NCI-H526 (cell line): ENCODE data around the gene CTDNEP1.
"Not testable (repeated sequence)": the region's sequence is repeated elsewhere in the genome, so short reads cannot be mapped to it uniquely, and the experiment has no call there.

Source experiments
- DNase-seq, 2 experiments: peaks; one replicate each; lab custom pipeline; 2025; lab: John Stamatoyannopoulos, UW

Gene CTDNEP1

DNA sequence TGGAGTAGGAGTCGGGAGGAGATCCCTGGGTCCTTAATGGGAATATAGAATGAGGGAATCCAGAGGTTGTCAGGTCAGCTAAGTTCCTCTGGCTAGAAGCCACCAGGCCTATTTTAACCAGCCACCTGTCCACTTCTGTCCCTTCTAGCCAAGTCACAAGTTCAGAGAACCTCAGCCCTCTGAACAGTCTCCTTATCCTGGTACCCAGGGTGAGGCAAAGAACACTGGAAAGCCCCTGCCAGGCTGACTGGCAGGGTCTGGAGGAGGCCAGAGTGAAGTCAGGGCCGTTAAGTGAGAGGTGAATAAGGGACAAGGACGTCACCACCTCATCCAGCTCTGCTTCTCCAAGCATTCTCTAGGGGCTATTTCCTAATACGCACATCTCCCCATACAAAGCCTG lies 2.7 kb downstream of the CTDNEP1 start:
- DNase-seq = no peak

DNA sequence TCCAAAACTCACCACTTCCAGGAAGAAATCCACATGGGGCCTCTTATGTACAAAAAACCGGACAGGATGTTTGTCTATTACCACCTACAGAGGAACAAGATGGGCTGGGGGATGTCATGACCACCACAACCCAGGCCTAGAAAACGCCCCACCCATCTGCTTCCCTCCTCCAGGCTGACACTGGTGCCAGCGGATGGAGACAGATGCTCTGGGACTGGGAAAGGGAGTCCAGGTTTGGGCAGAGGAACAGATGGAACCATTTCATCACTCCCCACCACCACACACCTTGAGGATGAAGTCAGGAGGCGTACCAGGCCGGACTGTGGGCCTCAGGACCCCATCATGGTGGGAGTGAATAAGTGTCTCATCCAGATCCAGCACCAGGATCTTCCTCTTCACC lies 4.8 kb downstream of the CTDNEP1 start:
- DNase-seq = no peak

DNA sequence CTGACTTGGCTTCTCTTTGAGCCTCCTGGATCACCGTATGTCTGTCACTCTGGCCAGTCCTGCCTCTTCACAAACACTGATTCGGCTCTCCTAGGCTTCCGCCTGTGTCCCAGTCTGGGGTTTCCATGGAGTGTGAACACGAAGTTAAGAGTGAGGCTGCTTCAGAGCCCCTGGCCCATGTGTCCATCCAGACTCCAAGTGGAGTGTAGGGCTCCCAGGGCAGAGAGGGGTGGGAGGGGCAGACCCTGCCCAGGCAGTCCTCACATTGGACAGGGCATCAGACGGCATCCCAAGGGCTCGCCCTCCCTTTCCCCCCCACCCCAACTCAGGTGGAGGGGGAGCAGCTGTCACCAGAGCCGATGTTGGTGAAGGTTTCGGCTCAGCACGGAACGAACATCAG lies 7.7 kb downstream of the CTDNEP1 start:
- DNase-seq = not testable (repeated sequence)

DNA sequence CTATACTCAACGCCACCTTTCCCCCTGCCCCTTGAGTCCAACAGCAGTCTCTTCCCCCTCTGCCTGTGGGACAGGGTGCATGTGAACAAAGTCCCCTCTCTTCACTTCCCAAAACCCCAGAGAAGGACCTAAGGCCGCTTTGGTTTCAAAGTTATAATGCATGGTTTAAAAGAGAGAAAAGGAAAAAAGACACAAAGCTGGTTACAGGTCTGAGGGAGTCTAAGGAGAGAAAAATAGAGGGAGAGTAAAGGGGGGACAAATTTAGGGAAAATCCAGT lies 8.1 kb downstream of the CTDNEP1 start:
- DNase-seq = no peak

DNA sequence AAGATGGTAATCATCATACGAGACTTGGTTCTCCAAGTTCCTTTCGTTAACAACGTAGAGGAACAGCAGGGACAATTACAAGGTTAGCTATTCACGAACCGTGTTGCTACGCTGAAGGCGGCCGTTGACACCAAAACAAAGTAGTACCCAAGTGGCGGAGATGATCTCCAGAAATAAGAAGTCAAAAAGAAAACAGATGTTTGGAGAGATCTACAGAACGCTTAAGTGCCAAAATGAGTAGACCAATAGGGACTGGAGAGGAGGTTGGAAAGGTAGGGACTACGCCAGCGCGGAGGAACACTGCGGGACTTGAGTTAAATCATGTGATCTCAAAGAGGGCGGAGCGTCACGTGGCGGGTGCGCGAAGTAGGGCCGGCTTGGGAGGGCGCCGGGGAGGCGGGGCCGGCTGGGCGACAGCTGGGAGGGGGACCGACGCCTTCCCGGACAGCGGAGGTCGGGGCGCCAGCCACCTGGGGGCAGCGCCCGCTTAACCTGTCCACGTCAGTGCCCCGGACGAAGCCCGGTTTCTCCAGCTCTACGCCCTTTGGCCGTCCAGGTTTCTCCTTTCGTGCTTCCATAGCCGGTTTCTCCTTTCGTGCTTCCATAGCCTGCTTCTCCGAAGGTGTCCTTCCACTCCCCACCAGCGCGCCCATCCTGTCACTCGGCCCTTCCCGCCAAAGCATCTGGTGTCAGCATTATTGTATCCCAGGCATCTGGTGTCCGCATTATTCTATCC lies 8.6 kb downstream of the CTDNEP1 start:
- DNase-seq = peak; percentile 79 to 93

DNA sequence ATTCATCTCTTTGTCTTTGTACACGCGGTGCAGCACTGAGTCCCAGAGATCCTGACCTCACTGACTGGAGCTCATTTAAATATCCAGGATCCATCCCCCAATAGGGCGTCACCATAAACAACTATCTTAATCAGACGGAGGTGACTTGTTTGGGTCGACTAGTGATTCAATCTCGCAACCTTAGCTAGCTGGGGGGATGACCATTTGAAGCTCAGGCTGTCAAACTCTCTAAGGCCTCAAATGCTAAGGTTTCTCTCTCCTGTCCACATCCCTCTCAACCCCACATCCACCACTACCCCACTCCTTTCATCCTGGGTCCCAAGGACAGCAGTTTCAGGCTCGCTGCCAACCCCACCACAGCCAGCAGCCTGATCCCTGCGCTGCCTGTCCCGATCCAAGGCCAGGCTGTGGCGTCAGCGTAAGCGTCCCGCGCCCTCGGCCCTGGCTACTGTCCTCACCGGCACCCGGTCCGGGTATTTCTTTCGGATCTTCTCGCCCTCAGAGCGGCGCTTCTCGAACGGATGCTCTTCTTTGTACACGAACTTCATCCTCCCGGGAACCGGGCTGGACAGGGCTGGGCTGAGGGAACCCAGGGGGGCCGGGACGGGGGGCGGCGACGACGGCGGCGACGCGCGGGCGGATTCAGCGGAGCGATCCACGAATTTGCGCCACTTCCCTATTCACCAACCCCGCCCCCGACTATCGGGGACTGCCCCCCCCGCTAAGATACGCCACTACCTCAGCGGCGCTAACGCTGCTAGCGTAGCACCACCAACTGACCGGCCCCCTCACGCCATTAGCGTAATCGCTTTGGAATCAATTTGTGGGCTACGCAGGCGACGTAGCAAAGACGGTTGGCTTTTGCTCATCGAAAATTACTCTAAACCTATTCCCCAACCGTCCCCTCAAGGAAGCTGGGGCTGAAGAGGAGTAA lies 9.5 kb downstream of the CTDNEP1 start, which contains the start of gene GABARAP:
GABARAP (minus strand) TSS at position 667 of the 934 bp plus-strand sequence; CDS start at position 548, 119 bp downstream.
- DNase-seq = peak; percentile 74 to 89

DNA sequence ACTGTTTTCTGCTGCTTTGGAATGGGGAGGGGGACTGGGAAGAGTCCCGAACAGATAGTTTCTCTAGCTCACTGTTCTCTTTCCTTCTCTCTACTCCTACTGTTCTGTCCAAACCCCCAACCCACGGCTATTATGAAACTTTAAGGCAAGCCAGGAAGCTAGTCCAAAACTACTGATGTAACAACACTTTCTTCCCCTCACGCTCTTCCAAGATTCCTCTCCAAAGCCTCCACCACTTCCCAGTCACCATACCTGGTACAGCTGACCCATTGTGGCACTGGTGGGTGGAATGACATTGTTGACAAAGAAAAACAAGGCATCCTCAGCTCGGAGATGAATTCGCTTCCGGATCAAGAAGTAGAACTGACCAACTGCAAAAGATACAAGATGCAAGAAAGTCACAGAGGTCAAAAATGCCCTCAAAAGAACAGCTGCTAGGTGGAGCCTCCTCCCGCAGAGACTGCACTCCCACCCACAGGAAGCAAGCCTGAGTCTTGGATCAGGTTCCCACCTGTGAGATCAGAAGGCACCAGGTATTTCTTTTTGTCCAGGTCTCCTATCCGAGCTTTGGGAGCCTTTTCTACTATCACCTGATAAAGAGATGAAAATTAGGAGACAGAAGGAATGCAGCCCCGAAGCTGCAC lies 10.3 kb downstream of the CTDNEP1 start:
- no peak for DNase-seq

DNA sequence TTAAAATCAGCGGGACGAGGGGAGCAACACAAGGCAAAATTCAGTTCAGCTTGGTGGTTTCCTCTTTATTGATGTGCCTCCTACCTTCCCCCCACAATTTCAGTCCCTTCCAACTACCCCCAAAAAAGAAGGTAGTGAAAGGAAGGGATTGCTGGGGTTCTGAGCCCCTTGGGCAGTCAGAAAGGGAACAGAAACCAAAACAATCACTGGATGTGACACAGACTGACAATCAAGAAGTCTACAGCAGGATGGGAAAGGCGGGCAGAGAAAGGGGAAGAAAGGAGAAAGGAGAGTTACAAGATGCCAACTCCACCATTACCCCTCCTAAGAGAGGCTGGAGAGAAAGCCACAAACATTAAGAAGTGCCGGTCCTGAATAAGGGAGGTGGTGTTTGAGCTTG lies 11.2 kb downstream of the CTDNEP1 start:
- DNase-seq = no peak

DNA sequence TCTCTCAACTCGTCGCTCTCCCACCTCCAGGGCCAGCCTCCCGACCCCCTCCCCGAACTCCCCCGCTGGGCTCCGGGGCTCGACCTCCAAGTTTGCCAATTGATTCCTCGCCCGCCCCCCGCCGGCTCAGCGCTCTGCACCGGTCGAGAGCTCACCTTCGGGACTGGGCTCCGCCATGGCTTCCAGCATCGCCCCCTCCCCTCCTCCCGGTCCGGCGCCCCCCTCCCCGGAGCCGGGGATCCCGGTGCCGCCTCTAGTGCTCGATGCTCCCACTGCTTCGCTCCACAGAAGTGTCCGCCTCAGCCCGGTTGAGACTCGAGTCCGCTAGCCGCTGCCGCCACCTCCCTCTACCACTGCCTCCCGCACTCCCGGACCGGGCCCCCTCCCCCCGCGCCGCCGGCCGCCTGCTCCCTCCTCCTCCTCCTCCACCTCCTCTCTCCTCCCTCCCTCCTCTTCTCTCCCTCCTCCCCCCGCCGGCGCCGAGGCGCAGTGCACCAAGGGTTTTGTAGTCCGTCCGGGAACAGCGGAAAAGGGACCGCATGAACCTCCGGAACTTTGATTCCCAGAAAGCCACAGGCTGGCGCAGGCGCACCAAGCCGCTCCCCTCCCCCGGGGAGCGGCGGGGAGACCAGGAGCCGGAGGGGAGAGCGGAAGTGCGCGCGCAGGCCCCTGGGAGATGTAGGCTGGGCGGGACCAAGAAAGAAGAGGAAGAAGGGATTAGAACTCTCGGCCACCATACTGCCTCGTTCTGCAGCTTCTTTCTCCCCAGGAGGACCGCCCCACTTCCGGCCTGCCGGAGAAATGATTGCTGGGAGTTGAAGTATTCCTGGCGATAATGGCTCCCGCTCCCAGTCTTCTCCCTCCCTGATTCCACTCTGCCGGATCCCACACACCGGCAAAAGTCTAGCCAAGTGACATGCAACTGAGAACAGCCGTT lies 12.2 kb downstream of the CTDNEP1 start, which contains the start of gene PHF23:
PHF23 (minus strand) TSS at position 367 of the 937 bp plus-strand sequence; CDS start at position 189, 178 bp downstream.
- DNase-seq = peak; percentile 97 to 98

DNA sequence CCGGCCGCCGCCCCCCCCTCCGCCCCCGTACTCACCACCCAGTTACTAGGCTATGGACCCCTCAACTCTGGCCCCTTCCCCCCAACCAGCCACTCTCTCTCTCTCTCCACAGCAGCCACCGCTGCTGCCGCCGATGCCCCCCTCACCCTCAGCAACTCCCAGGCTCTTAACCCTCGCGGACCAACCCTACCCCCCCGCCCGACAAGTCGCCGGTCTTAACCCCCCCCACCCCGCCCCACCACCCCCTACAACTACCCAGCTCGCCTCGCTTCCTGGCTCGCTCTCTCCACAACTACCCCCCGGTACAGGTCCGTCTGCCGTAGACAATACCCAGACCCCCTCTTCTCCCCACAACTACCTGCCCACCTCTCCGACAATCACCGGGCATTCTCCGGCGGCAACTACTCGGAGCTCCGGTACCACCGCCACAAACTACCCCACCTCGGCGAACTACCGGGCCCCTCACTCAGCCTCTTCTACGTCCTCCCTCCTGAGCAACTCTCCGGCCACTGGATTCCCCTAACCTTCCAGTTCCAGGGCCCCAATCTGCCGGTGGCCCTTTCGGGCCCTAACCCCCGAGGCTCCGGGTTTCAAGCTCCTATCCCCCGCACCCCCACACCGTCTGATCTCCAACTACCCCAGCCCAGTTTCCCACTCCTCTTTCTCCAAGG lies 13.0 kb downstream of the CTDNEP1 start:
- peak in 1 of 2 experiments; percentile 41 for DNase-seq

DNA sequence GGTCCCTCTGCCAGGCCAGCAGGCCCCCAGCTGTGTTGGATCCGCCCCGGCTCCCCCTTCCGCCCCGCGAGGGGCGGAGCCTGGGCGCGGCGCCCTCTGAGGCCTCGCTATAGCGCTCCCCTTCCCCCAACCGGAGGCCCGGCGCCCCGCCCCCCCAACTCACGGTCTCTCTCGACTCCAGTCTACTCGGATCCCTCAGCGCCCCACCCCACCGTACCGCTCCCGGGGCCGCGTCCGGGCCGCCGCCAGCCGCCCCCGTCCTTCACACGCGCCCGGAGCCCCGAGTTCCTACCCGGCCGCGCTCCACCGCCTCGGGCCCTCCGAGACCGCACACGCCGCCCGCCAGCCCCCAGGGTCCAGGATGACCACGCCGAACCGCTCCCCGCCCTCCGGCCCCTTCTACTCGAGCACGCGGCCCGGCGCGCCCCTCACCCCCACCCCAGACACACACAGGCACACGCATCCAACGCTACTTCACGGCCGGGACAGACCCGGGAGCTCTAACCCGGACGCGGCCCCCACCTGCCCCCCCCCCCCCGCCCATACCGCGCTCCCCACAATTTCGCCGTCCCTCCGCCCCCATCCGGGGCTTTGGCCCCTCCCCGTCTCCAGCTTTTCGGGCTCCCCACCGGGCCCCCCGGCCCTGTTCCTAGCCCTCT lies 13.6 kb downstream of the CTDNEP1 start:
- peak in 1 of 2 experiments; percentile 61 for DNase-seq

DNA sequence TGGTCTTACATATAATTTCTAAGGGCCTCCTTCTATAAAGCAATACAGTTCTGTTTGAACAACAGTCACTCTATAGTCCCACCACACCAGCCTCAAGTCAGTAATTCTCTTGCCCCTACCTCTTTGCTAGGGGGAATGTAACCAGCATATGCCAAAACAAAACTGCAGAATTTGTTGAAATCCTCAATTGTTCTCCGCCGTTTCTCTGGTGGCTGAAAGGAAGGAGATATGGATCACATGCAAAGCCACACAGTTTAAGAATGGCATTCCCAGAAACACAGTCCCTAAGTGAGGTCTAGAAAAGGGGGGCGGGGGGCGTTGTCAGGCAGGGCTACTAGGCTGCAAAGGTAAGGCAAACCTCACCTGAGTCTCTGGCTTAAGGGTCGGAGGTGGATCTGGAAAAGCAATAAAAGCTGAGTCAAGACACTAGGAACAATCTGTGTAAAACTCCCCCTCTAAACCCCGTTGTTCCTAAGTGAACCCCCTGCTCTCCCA lies 14.2 kb downstream of the CTDNEP1 start:
- no peak for DNase-seq

DNA sequence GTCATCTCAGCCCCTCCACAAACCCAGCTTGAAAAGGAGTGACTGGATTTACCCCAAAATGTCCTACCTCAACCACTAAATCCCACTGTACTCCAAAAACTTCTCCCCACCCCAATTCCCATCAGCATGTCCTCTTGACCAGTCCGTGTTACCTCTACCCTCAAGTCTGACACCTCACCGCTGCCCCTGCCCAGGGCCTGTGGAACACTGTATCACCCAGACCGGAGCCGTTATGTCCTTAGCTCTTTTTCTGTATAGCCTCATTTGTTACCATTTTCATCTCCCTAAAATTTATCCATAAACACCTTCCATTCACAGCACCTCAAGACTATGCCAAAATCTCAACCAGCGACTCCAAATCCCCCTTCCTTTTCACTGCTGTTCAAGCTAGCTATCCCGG lies 14.7 kb downstream of the CTDNEP1 start:
- no peak for DNase-seq

DNA sequence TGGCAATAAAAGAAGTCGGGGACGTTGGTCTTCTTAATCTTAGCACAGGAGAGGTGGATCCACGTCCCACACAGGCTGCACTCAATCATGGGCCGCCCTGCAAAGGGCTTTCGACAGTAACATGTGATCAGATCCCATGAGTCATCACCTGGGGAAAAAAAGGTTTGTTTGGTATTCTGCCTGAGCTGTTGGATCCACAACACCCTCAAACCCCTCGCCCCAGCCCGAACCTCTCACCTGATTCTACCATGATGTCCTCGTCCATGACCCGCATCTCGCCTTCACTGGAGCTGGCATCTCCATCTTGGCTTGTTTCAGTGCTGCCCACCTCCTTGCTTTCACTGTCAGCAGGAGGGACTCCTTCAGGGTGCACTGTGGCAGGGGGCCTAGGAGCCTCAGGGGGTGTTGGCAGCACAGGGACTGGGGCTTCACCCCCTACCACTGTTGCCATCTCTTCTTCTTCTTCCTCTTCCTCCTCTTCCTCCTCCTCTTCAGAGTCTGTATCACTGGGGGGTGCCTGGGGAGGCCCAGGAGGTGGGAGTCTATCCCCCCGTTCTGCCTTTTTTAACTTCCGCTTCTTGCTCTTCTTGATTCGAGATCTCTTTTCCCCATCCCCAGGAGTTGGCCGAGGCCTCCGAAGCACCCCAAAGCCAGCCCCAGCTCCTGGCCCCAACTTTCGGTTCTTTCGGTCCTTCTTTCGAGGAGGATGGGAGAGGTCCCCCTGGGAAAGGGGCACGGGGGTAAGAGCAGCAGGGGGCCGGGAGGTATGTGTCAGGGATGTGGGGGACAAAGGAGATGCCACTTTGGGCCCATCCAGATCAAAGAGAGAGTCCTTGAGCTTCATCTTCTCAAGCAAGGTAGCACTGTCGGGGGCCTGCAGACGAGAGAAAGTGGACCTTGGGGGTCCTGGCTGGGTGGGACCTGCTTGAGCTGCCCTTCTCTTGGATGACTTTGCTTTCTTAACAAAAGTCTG lies 15.6 kb downstream of the CTDNEP1 start:
- no peak for DNase-seq

DNA sequence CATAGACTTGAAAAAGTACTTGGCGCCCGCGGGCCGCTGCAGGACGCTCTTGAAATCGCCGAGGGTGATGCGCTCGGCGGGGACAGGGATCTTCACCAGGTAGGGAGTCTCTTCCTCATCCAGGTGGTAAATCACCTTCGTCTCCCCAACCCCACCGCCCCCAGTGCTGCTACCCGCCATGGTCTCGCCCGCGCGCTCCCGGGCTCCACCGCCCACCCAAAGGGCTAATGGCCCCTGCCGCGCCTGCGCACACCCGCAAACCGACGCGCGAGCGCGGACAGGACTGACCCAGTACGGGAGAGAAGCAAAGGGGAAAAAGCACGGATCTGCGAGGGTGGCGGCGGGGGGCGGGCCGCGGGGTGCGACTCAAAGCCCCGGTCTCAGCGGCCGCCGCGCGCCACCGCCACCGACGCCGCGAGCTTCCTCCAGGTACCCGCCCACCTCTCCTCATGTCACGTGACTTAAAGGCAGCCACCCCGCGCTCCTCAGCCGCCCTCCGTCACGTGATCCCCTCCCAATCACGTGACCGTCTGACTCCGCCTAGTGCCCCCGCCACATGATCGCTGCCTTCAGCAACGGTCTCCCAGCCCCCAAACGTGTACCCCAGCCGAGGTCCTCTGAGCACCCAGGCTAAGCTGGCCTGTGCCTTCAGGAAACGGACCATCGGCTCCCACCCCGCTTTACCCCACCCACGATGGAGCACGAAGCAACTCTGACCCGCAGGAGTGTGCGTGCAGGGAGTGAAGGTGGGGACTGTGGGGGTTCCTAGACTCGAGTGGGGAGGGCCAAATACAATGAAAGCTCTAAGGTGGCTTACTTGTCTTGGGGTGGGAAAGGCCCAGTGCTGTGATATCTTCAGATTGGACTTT lies 17.2 kb downstream of the CTDNEP1 start, which contains the start of gene DVL2:
DVL2 (minus strand) TSS at position 435 of the 869 bp plus-strand sequence; CDS start at position 180, 255 bp downstream.
- DNase-seq = peak; percentile 67 to 91

DNA sequence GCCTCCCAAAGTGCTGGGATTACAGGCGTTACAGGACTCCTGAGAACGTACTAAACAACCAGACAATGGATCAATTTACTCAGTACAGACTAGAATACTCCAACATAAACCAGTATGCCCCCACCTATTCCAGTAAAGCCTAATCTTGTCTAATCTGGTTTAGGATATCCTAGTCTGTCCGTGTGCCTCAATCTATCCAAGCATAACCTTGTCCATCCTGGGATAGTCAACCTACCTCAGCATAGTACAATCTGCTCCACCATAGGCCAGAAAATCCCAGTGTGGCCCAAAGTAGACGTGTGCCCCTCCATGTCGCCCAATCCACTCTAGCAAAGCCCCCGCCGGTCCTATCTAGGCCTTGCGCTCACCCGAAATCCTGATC lies 17.8 kb downstream of the CTDNEP1 start:
- no peak for DNase-seq

DNA sequence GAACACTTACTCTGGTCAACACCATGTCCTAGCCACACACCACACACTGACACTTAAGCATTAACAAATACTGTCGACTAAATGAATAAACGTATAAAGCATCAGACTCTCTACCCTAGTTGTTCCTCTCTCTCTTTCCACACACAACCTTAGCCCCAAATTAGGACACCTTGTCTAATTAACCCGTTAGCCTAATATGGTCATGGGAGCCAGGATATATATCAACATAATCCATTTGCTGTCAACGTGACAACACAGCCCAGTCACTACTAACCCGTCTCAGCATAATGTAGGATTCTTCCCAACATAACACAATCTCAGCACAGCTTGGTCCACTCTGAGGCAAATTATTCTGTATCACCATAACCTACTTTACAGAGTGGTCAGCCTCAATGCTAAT lies 19.4 kb downstream of the CTDNEP1 start:
- DNase-seq = no peak

DNA sequence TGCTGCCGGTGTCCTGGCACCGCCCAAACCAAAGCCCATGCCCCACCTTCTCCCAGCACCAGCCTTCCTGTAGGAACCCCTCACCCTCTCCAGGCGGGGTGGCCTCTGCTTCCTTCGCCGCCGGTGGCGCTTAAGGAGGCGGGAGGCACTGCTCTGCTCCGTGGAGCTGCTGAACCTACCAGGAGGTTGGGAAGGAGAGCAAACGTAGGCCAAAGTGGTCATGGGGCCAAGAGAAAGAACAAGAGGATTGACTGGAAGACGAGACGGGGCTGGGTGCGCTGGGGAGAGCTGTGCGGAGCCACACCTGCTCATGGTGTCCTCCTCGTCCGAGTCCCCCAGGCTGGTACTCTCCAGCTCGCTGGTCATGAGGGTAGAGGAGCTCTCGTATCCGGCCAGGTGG lies 22.0 kb downstream of the CTDNEP1 start:
- DNase-seq = no peak
